HG02642 (cell line): ENCODE measurements around the gene IYD.

ENCODE experiments used
- ATAC-seq: cut with Tn5 transposase; IDR thresholded peaks from one replicate; pipeline ENCODE4 v1.9.1; 2021; ENCODE audit warnings: mild to moderate bottlenecking; ENCODE audit not compliant: unreplicated experiment, poor library complexity

IYD gene

GRCh38 chr6:150394053-150394898 is 25.5 kb downstream of the IYD start:
- ATAC-seq: no peak

GRCh38 chr6:150394899-150395295 is 26.1 kb downstream of the IYD start:
- no peak for ATAC-seq

- ATAC-seq: peak; percentile 59
Observed at GRCh38 chr6:150395388-150396009, 26.7 kb downstream of the IYD start.

GRCh38 chr6:150403458-150404246 is 34.8 kb downstream of the IYD start:
- no peak for ATAC-seq

GRCh38 chr6:150406948-150407347 is 38.1 kb downstream of the IYD start:
- ATAC-seq: no peak

- ATAC-seq: no peak
Observed at GRCh38 chr6:150408842-150409241, 40.0 kb downstream of the IYD start.

- ATAC-seq: no peak
Observed at GRCh38 chr6:150409576-150410066, 40.8 kb downstream of the IYD start.

- ATAC-seq: no peak
Observed at GRCh38 chr6:150410399-150410798, 41.6 kb downstream of the IYD start.

- no peak for ATAC-seq
Observed at GRCh38 chr6:150410906-150411305, 42.1 kb downstream of the IYD start.

- ATAC-seq: no peak
Observed at GRCh38 chr6:150412221-150412620, 43.4 kb downstream of the IYD start.

- ATAC-seq: no peak
Observed at GRCh38 chr6:150413198-150413597, 44.4 kb downstream of the IYD start.

- ATAC-seq: no peak
Observed at GRCh38 chr6:150413781-150414281, 45.0 kb downstream of the IYD start.

GRCh38 chr6:150416128-150416527 is 47.3 kb downstream of the IYD start:
- no peak for ATAC-seq

GRCh38 chr6:150417250-150417649 is 48.4 kb downstream of the IYD start:
- ATAC-seq: no peak

- peak; percentile 74 for ATAC-seq
Observed at GRCh38 chr6:150417899-150418826, 49.4 kb downstream of the IYD start.

GRCh38 chr6:150418827-150419594 is 50.2 kb downstream of the IYD start:
- ATAC-seq: no peak

GRCh38 chr6:150420428-150420827 is 51.6 kb downstream of the IYD start:
- ATAC-seq: no peak

GRCh38 chr6:150420926-150421325 is 52.1 kb downstream of the IYD start:
- no peak for ATAC-seq

- no peak for ATAC-seq
Observed at GRCh38 chr6:150425508-150425907, 56.7 kb downstream of the IYD start.
